ENCODE results near the gene ANKS1B. TPM values are rescaled to one million over a fixed set of nuclear protein-coding genes. Genes with fewer than 3 reads are reported as not detected.

Gene ANKS1B
- total RNA-seq, 1 experiment from 2014 or later, result 0.54 TPM

DNA sequence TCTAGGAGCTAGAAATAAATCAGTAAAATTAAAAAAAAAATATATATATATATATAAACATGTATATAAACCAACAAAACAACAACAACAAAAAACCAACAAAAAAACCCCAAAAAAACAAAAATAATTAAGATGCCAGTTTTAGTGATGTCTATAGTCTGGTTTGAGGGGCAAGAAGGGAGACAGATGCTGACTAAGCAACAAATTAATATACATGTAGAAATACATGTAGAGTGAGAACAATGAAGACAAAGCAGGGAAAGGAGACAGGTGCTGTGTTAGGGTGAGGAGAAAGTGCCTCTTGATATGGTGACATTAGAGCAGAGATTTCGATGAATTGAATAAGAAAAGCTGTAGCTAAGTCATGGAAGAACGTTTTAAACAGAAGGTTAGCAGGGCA, 861.8 kb downstream of the ANKS1B start:
- Histone ChIP-seq H3K9me3 (ENCODE audit: control insufficient read depth in 1 of 2, insufficient read depth in 1 of 2, low read depth in 1 of 2, low read length in 2 of 2) (no peaks in the 10 kb centered on the region), H3K27ac (ENCODE audit: low read depth, low read length) (no peak overlapping the region), H3K9ac (ENCODE audit: low read length) (no peak overlapping the region), H3K4me2 (ENCODE audit: low read length) (no peak overlapping the region), H2AFZ (ENCODE audit: low read depth, low read length, poor library complexity, severe bottlenecking) (no peak overlapping the region), H3K79me2 (ENCODE audit: insufficient read depth, low read length) (no peaks in the 10 kb centered on the region), H3K36me3 (ENCODE audit: control insufficient read depth in 1 of 2, insufficient read depth in 2 of 2, low read length in 2 of 2) (no peaks in the 10 kb centered on the region), H3K4me1 (ENCODE audit: control insufficient read depth in 1 of 2, insufficient read depth in 2 of 2, low read length in 2 of 2) (no peaks in the 10 kb centered on the region), H3K4me3 (replicated peaks in 1 of 2; ENCODE audit: low read depth in 1 of 2, low read length in 2 of 2) (no peak overlapping the region), H3K9me2 (ENCODE audit: insufficient read depth) (no peaks in the 10 kb centered on the region), H4K20me1 (ENCODE audit: insufficient read depth) (no peaks in the 10 kb centered on the region), H3K27me3 (ENCODE audit: insufficient read depth, low read length) (peaks cover 27% of the 10 kb centered on the region)
- BruUV-seq (replicated peaks), result no TSS peak
- ChIA-PET POLR2A (no interaction called here), RAD21 (ENCODE audit: low non-redundant PET in 1 of 2, low total read pairs in 2 of 2, uncharacterized antibody in 2 of 2, unreplicated experiment in 2 of 2) (no interaction called here), CTCF (no interaction called here)
- intact Hi-C loops (cut with micrococcal nuclease), result no loop called here
- DNase-seq (ENCODE audit: low read depth, low spot score) (no peak), ATAC-seq (no peak)
- TF ChIP-seq, protein P1, sequence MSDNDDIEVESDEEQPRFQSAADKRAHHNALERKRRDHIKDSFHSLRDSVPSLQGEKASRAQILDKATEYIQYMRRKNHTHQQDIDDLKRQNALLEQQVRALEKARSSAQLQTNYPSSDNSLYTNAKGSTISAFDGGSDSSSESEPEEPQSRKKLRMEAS (IDR thresholded peaks at IDR 0.05), result no peak

DNA sequence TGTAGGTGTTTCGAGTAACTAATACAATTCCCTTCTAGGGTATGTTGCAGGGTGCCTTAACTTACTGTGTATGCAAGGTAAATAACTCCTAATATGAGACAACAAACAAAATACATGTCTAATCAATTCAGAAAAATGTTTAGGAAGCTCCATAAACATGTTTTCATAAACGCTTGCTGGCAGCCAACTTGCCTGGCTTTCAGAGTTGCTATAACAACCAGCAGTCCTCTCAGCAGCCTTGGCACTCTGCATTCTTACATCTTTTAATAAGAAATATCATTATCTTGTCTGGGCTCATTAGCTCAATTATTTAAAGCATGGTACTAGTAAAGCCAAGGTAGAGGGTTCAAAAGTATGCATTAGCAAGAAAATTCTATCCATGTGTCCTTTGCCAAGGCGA, 862.2 kb downstream of the ANKS1B start:
- POLR2A ChIA-PET, result no interaction called here
- H2AFZ ChIP-seq (ENCODE audit: low read depth, low read length, poor library complexity, severe bottlenecking), result no peak overlapping the region
- intact Hi-C loops (cut with micrococcal nuclease), result no loop called here
- H3K9me2 ChIP-seq (ENCODE audit: insufficient read depth), result no peaks in the 10 kb centered on the region
- H3K9ac ChIP-seq (ENCODE audit: low read length), result no peak overlapping the region
- H3K9me3 ChIP-seq (ENCODE audit: control insufficient read depth in 1 of 2, insufficient read depth in 1 of 2, low read depth in 1 of 2, low read length in 2 of 2), result no peaks in the 10 kb centered on the region
- H3K4me1 ChIP-seq (ENCODE audit: control insufficient read depth in 1 of 2, insufficient read depth in 2 of 2, low read length in 2 of 2), result no peaks in the 10 kb centered on the region
- TF ChIP-seq SIN3A (IDR thresholded peaks at IDR 0.05; ENCODE audit: low read depth) (no peak), EGR1 (IDR thresholded peaks at IDR 0.05; ENCODE audit: low read depth) (no peak), POLR2AphosphoS5 (IDR thresholded peaks at IDR 0.05; ENCODE audit: low read depth, low read length) (no peak), FOSL1 (IDR thresholded peaks at IDR 0.05; ENCODE audit: low read depth) (no peak), CEBPB (IDR thresholded peaks at IDR 0.05; ENCODE audit: low read depth) (no peak), RAD21 (IDR thresholded peaks at IDR 0.05; ENCODE audit: low read depth) (no peak), ZFX (IDR thresholded peaks at IDR 0.05) (no peak), SRF (IDR thresholded peaks at IDR 0.05; ENCODE audit: low read depth) (no peak), YY1 (IDR thresholded peaks at IDR 0.05; ENCODE audit: extremely low read depth, insufficient replicate concordance, low read depth, low read length) (no peak), REST (IDR thresholded peaks at IDR 0.05; ENCODE audit: low read depth) (no peak), CBX3 (IDR thresholded peaks at IDR 0.05; ENCODE audit: low read depth) (no peak)
- TF ChIP-seq, protein P2, sequence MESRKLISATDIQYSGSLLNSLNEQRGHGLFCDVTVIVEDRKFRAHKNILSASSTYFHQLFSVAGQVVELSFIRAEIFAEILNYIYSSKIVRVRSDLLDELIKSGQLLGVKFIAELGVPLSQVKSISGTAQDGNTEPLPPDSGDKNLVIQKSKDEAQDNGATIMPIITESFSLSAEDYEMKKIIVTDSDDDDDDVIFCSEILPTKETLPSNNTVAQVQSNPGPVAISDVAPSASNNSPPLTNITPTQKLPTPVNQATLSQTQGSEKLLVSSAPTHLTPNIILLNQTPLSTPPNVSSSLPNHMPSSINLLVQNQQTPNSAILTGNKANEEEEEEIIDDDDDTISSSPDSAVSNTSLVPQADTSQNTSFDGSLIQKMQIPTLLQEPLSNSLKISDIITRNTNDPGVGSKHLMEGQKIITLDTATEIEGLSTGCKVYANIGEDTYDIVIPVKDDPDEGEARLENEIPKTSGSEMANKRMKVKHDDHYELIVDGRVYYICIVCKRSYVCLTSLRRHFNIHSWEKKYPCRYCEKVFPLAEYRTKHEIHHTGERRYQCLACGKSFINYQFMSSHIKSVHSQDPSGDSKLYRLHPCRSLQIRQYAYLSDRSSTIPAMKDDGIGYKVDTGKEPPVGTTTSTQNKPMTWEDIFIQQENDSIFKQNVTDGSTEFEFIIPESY (IDR thresholded peaks at IDR 0.05; ENCODE audit: extremely low read depth, insufficient replicate concordance, low read length), result no peak
- no peaks in the 10 kb centered on the region for H3K79me2 ChIP-seq (ENCODE audit: insufficient read depth, low read length)
- H3K36me3 ChIP-seq (ENCODE audit: control insufficient read depth in 1 of 2, insufficient read depth in 2 of 2, low read length in 2 of 2), result no peaks in the 10 kb centered on the region
- H3K4me2 ChIP-seq (ENCODE audit: low read length), result no peak overlapping the region
- DNase-seq (ENCODE audit: low read depth, low spot score), result no peak
- CTCF ChIA-PET, result no interaction called here
- ATAC-seq, result no peak
- no peak overlapping the region for H3K4me3 ChIP-seq (replicated peaks in 1 of 2; ENCODE audit: low read depth in 1 of 2, low read length in 2 of 2)
- BruUV-seq (replicated peaks), result no TSS peak
- peaks cover 27% of the 10 kb centered on the region for H3K27me3 ChIP-seq (ENCODE audit: insufficient read depth, low read length)
- RAD21 ChIA-PET (ENCODE audit: low non-redundant PET in 1 of 2, low total read pairs in 2 of 2, uncharacterized antibody in 2 of 2, unreplicated experiment in 2 of 2), result no interaction called here
- no peak overlapping the region for H3K27ac ChIP-seq (ENCODE audit: low read depth, low read length)
- H4K20me1 ChIP-seq (ENCODE audit: insufficient read depth), result no peaks in the 10 kb centered on the region

Measured in HCT116 (cell line).